Stimulated activated CD8-positive, alpha-beta memory T cell treated with anti-CD3 and anti-CD28 coated beads, Interleukin-7, amount 100 ng/mL, for 24 hours (primary cell): Measurements from ENCODE around the gene RAI14.
"Not testable (repeated sequence)": the region's sequence is repeated elsewhere in the genome, so short reads cannot be mapped to it uniquely, and the experiment has no call there.

Source experiments
- DNase-seq: peaks from one replicate; pipeline ENCODE4 v3.0.0-alpha.2; 2020; ENCODE audit warnings: low read depth

RAI14 gene

DNA sequence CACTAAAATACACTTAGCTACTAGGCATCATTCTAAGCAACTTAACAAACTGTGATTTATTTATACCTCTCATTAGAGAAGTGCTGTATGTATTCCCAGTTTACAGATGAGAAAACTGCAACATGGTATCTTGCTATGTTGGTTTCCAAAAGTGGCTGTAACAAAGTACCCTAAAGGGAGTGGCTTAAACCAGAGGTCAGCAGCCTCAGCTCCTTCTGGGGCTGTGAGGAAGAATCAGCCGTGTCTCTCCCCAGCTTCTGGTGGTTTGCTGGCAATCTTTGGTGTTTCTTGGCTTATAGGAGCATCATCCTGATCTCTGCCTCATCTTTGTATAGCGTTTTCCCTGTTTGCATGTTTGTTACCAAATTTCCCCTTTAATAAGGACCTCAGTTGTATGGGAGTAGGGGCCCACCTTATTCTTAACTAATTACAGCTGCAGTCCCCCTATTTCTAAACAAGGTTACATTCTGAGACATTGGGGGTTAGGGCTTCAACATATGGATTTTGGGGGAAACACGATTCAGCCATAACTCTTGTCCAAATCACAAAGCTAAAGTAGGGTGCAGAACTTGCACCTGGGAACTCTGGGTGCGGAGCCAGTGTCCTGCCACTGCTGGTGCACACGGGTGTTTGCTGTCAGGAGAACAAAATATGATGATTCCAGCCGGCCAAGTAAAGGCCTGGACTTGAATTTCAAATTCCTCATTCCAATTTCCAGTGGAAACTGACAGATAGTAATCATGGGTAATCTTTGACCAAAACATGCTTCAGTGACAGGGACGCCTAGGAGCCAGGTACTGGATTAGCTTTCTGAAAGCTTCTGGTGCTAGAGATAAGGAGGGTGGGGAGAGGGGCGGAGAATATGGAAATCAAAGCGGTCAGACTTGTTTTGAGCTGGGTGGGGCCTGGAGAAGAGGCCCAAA is 43.3 kb downstream of the RAI14 start:
- no peak for DNase-seq

- DNase-seq, result no peak
These were observed 43.9 kb downstream of the RAI14 start for GRCh38 chr5:34700078-34700452.

DNA sequence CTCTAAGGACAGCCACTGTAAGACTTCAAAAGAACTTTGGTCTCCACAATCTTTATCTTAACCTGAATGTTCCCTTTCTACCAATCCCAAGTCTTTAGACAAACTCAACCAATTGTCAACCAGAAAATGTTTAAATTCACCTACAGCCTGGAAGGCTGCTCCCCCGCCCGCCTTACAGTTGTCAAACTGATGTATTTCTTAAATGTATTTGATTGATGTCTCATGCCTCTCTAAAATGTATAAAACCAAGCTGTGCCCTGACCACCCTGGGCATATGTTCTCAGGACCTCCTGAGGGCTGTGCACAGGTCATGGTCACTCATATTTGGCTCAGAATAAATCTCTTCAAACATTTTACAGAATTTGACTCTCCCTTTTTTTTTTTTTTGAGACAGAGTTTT is 45.3 kb downstream of the RAI14 start:
- not testable (repeated sequence) for DNase-seq

GRCh38 chr5:34703767-34704713 is 47.9 kb downstream of the RAI14 start:
- DNase-seq, result no peak

- DNase-seq, result no peak
These were observed 50.0 kb downstream of the RAI14 start for GRCh38 chr5:34706084-34706483.

DNA sequence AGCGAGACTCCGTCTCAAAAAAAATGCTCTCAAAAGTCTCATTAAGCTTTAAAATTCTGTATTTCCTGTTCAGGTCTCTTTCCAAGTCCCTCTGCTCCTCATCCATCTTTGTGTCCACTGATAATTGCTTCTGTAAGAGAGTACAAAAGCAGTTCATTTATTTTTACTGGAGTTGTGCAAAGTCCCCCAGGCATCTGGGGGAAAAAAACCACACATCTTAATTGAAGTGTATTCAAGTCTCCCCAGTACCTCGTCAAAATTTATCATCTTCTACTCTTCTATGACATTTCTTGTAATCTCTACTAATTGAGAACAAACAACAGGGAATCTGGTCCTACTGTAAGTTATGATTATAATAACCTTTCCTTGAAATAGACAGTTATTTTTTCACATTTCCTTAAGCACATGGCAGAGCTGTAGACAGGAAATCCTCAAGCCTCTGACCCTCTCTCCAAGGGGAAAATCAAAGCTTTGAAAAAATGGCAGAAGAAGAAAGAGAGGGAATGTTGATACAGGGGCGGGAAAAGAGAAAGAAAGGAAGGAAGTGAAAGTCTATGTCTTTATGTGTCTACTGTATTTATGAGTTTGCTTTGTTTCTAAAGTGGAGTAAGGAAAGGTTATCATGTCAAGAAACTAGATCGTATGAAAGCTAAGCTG is 51.5 kb downstream of the RAI14 start:
- no peak for DNase-seq

DNA sequence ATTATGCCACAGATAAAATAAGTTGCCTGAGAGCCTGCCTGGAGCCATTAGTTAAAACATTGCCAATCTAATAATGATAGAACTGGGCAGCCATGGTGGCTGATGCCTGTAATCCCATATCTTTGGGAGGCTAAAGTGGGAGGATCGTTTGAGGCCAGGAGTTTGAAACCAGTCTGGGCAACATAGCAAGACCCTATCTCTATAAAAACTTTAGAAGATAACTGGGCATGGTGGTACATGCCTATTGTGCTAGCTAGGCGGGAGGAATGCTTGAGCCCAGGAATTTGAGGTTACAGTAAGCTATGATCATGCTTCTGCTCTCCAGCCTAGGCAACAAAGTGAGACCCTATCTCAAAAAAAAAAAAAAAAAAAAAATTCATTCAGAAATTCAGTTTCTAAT is 52.6 kb downstream of the RAI14 start:
- DNase-seq, result no peak

DNA sequence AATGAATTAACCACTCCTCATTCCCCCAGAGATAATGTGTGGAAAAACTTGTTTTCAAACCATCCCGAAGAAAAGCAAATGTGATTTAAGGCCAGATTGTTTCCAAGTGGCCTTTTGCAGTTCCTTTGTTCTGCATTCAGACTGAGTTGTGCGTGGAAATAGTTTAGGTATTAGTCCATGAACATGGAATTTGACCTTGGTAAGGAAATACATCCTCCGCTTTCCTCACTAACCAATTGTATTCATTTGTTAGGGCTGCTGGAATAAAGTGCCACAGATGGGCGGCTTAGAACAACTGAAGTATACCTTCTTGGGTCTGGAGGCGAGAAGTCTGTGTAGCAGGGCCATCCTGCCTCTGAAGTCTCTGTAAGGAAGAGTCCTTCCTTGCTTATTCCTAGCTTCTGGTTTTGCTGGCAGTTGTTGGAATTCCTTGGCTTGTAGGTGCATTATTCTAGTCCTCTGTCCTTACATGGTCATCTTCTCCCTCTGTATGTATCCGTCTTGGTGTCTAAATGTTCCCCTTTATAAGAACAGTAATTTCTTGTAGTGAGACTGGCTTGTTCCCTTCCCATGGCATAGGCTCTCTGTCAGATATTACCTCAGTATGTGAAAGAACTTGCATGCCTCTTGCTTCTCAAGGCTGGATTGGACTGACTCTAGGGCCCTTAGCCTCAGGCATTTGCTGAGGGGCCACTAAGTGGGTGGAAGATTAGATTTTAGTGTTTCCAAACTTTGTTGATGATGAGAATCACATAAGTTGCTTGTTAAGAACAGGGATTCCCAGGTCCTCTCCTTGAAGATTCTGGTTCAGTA is 53.9 kb downstream of the RAI14 start:
- no peak for DNase-seq

DNA sequence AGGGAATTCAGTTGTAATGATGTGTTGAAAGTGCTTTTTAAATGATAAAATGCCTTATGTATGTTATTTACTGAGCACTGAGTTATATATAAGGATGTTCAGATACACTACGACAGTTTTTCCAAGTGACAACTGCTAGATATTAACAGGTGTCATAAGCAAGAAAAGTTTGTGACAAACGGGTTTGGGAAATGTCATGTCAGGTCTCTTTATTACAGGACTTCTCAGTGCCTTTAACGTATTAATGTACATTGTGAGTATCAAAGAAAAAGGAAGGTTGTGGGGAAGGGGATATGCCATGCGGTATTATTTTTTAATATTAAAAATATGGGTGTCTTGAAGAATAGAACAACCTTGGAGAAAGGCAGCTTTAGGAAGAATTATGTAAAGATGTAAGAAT is 56.4 kb downstream of the RAI14 start:
- DNase-seq, result no peak

DNA sequence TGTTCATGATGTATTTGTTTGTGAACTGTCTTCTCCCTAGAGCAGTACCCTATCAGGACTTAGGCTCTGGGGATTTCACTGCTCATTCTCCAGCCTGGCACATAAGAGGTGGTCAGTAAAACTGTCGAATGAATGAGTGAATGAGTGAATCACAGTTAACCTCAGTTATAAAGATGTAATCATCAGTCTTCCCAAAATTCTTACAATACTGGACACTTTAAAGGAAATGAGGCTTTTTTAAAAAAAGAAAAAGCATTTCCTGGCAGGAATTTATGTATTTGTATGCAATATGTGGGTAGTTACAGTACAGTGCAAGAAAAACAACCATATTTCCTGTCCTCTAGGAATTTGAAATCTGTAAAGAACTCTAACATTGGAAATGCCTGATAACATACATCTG is 59.6 kb downstream of the RAI14 start:
- no peak for DNase-seq

GRCh38 chr5:34716986-34717385 is 60.9 kb downstream of the RAI14 start:
- no peak for DNase-seq

DNA sequence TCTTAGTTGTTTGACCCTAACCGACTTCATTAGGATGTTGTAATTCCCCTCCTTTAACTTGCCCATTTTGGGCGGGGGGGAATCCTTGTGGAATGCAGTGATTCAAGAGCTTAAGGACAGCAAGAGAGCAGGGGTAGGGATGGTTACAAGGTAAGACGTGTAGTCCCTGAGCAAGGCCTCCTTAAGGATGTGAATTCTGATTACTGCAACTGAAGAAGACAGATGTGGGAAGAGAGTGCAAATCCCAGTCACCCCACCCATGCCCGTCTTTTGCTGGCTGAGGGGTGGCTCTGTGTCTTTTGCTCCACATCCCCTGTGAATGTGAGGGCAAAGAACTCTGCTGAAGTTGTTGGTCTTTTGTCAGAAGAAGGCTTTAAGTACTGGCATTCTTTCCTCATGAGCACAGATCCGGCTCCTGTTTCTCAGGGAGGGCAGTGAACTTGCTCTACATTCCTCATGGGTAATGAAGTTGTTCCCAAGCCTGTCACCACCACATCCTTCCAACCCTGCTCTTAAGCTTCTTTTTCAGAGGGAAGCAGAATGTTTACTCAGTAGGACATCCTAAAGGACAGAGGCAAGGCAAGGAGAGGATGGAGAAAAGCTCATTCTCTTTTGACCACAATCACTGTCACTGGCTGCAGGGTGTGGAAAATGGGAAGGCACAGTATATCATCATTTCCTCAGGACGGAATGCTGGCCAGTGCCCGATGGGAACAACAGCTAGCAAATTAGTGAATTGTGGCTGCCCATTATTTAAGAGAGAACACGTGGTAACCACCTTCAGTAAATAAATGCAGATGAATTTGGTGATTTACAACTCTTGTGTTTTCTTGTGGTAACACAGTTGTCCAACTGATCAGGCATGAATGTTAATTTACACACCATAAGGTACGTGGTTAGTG is 61.5 kb downstream of the RAI14 start:
- DNase-seq, result no peak

GRCh38 chr5:34718516-34718915 is 62.4 kb downstream of the RAI14 start:
- no peak for DNase-seq

DNA sequence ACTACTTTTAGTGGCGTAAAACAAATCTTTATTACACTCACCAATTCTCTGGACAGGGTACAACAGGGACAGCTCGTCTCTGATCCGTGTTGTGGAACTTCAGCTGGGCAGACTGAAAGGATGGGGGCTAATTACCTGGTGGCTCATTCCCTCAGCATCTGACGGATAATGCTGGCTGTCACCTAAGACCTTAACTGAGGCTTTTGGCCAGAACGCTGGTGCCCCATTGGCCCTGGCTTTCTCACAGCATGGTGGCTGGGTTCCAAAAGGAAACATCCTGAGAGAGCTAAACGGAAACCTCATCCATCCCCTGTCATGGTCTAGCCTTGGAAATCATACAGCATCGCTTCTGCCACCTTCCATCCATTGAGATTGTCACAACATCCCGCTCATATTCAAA is 62.9 kb downstream of the RAI14 start:
- no peak for DNase-seq

GRCh38 chr5:34721327-34721726 is 65.2 kb downstream of the RAI14 start:
- DNase-seq, result no peak

DNA sequence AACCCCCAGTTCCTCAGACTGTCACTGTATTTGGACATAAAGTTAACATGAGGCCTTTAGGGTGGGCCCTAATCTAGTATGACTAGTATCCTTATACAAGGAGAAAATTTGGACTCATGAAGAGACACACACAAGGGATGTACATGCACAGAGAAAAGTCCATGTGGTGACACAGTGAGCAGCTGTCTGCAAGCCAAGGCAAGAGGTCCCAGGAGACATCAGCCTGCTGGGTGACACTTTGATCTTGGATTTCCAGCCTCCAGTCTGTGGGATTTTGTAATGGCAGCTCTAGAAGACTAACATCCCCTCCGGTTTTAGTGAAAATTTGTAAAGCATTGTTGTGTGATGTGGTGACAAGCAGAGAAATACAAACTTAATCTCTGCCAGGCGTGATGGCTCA is 66.1 kb downstream of the RAI14 start:
- DNase-seq, result no peak

DNA sequence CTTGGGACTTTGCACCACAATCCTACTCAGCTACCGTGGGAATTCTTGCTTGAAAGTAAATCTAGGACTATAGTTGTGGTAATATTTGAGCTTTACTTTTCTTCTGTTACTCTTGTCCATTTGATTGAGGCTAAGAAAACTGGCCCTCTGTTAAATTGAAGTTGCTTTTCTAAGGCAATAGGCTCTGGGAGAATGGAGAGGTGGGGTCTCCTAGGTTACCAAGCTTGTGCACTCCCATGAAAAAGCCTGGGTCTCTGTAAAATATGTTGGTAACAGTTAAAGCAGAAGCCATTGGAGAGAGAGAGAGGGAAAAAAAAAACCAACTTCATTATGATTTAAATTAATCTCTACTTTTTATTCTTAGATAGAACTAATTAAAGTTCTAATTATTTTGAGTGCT is 68.6 kb downstream of the RAI14 start:
- no peak for DNase-seq

GRCh38 chr5:34727166-34727749 is 71.1 kb downstream of the RAI14 start:
- not testable (repeated sequence) for DNase-seq

- no peak for DNase-seq
These were observed 72.1 kb downstream of the RAI14 start for GRCh38 chr5:34728236-34728635.
